ENCODE data around the gene GNAL.
A peak's percentile ranks its signal among the peaks of the same experiment; 100 is the strongest.

GNAL gene

DNA sequence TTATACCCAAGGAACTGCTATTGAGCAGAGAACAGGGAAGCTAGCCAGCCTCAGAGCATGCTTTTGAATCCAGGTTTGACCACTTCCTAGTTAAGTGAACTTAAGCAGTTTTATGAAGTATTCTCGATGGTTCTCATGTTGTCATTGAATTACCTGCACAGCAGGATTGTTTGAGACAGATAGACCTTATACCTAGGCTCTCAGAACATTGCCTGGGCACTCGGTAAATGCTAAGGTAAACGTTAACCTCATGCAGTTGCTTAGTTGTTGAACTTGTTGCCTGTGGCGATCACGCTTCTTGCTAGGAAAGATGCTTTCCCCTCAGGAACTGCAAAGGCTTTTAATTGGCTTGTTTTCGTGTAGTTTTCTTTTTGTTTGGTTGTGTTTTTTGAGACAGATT, 128.2 kb downstream of the GNAL start:
- no peak for DNase-seq

DNA sequence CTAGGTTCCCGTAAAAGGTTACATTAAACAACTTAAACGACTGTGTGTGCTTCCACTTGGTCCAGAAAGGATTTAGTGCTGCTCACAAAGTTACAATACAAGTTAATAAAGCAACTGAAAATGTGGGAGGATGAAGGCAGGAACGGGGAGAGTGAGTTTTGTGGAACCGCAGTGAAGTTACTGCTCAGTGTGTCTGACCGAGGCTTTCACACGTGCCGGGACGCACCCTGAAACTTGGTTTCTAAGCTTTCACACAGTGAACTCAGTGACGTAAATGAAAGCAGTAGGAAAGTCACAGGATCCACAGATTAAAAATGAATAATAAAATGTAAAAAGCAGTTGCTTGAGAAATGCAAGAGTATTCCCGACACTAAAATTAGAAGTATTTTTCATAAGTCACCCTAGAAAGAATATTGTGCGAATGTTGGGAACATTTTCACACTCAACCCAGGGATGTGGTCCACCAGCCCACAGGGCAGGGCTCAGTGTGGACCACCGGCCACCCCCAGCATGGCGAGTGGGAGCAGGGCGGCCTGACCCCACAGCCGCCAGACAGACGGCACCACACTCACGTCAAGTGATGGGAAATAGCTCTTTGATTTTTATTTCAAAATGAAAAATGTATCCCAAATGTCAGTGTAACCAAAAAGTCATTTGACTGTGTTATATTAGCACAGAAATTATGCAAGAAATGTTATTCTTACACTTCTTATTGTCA, 129.6 kb downstream of the GNAL start:
- no peak for DNase-seq

DNA sequence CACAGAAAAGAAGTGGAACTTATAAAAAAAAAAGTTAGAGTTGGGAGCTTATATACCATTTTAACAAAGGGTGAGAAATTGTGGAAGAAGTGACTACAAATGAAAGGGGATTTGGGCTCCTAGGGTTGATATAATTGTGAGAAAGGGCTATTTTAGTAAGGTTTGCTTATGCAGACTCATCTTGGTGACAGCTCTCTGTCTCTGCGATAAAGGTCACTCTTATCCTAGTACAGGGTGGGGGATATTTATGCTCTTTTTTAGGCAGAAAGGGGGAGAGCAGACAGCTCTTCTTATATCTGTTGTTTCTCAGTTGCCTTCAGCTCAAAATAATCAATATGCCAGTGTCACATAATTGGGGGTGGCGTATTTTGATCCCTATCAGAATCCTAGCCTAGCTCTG, 130.9 kb downstream of the GNAL start:
- DNase-seq, result no peak

DNA sequence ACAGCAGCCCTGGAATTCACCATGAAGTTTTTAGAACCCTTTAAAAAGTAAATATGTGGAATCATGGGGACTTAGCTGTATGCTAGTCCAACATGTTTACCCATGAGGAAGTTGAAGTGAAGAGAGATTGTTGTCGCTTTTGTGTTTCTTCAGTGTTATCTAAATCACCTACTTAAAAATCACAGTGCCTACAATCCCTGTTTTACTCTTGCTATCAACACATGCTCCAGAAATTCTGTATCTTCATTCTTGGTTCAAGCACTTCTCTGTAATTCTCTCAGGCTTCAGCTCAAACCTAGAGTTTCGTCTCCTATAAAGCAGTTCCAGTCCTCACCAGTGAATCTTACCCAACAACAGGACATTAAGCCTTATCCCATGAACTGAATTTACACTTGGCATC, 131.6 kb downstream of the GNAL start:
- no peak for DNase-seq

- no peak for DNase-seq
These were observed 132.1 kb downstream of the GNAL start for GRCh38 chr18:11821208-11821607.

DNA sequence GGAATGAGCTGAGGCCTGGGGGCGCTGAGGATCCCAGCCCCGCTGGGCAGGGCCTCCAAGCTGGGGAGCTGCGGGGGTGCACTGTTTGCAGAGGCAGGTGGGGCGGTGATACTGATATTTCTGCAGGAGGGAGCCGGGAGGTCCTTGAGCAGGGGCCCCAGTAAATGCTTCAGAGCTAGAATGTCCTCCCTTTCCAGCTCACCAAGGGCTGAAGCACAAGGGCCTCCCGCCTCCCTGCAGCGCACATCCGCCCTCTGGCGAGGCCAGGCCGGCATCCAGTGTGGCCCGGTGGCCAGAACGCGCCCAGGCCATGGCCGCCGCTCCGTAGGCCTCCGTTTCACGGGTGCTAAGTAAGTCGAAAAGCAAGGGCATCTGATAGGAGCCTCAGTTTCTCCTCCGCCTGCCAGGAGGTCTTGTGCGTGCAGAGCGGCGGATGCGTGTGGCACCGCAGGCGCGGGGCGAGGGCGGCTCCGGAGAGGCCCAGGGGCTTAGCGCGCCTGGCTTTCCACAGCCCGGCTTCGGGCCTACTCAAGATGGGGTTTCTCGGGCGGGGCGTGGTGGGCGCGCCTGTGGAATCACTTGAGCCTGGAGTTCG, 132.7 kb downstream of the GNAL start:
- no peak for DNase-seq

DNA sequence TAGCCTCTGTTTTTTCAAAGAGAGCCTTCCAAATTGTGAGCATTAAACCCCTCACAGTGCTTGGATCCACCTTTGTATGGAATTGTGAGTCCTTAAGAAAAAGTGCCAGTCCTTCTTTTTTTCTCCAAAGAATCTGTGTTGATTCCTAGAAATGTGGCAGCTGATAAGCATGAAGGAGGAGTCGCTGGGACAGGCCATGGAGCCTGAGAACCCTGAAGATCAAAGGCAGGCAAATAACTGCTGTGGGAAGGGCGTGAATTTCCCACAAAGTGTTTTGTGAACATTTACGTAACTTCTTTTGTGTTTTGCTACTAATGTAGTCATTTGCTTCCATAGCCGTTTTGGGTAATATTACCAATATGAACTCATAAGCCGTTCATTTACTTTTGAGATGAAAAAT, 134.5 kb downstream of the GNAL start:
- no peak for DNase-seq

DNA sequence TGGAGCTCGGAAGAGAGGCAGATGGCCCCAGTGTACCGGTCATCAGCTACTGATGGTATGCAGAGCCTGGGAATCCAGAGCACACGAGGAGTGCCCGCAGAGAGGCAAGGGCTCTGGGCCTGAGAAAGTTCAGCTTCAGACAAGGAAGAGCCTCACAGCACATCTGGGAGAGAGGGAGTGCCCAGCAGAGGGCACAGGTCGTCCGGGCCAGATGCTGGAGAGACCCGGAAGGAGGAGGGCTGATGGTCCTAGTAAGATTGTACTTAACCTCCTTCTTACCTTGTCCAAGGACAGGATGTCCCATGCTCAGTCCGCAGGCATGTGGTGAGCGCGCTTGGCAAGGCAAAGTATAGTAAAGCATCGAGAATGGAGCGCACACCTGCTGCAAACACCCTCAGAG, 137.8 kb downstream of the GNAL start:
- DNase-seq, result no peak

GRCh38 chr18:11828786-11829432, 139.8 kb downstream of the GNAL start:
- DNase-seq, result no peak

GRCh38 chr18:11830585-11830984, 141.5 kb downstream of the GNAL start:
- DNase-seq, result no peak

GRCh38 chr18:11831921-11832320, 142.9 kb downstream of the GNAL start:
- no peak for DNase-seq

GRCh38 chr18:11834772-11835171, 145.7 kb downstream of the GNAL start:
- no peak for DNase-seq

GRCh38 chr18:11839556-11839955, 150.5 kb downstream of the GNAL start:
- DNase-seq, result no peak

DNA sequence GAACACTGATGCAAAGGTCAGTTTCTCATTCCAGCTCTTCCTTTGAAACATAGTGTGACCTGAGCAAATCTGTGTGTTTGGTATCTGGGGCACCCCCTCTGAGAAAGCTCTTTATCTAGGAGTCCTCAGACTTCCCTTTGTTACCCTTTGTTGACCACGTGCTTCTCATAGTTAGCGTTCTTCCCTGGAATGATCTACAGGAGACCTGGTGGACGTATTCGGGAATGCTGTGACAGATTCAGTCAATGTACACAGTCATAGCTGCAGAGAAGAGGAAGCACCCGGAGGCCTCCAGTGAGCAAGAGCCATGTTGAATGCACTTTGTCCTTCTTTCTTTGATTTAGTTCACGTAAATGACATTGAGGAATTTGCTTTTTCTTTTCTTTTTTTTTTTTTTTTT, 151.4 kb downstream of the GNAL start:
- DNase-seq, result no peak

DNA sequence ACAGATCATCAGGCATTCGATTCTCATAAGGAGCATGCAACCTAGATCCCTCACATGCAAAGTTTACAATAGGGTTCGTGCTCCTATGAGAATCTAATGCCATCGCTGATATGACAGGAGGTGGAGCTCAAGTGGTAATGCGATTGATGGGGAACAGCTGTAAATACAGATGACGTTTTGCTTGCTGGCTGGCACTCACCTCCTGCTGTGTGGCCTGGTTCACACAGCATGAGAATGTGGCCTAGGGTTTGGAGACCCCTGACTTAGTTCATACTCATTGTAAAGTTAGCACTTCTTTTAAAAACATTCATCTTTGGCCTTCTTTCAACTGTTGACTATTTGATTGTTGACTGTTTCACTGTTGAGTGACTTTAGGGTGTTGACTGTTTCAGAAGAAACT, 153.5 kb downstream of the GNAL start:
- no peak for DNase-seq

DNA sequence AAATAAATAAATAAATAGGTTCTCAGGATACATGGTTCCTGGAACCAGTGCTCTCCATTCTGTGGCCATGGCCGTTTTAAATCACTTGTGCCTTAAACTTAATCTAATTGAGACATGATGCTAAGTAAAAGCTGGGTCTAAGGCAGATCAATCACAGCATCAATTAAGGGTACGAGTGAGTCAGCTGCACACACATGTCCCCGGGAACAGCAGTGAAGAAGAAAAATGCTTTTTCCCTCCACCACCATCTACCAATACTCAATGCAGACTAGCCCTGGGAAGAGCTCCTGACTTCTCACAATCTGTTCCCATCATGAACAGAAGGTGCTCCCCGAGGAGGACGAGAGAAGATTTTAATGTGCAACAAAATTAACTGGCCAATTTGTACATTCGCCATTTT, 155.4 kb downstream of the GNAL start:
- DNase-seq, result no peak

- DNase-seq, result no peak
These were observed 156.6 kb downstream of the GNAL start for GRCh38 chr18:11845654-11846053.

- no peak for DNase-seq
These were observed 158.7 kb downstream of the GNAL start for GRCh38 chr18:11847811-11848210.

DNA sequence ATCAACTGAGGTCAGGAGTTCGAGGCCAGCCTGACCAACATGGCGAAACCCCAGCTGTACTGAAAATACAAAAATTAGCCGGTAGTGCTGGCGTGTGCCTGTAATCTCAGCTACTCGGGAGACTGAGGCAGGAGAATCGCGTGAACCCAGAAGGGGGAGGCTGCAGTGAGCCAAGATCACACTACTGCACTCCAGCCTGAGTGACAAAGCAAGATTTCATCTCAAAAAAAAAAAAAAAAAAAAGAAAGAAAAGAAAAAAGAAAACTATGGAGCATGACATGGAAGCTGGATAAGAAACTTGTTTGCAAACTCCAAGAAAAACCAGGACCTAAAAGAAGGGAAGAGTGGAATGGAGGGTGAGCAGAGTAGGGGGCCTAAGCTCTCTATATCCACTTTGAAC, 160.2 kb downstream of the GNAL start:
- DNase-seq, result no peak

GRCh38 chr18:11849841-11850634, 161.0 kb downstream of the GNAL start:
- peak; percentile 10 for DNase-seq

GRCh38 chr18:11850821-11851145, 161.7 kb downstream of the GNAL start:
- DNase-seq, result no peak

DNA sequence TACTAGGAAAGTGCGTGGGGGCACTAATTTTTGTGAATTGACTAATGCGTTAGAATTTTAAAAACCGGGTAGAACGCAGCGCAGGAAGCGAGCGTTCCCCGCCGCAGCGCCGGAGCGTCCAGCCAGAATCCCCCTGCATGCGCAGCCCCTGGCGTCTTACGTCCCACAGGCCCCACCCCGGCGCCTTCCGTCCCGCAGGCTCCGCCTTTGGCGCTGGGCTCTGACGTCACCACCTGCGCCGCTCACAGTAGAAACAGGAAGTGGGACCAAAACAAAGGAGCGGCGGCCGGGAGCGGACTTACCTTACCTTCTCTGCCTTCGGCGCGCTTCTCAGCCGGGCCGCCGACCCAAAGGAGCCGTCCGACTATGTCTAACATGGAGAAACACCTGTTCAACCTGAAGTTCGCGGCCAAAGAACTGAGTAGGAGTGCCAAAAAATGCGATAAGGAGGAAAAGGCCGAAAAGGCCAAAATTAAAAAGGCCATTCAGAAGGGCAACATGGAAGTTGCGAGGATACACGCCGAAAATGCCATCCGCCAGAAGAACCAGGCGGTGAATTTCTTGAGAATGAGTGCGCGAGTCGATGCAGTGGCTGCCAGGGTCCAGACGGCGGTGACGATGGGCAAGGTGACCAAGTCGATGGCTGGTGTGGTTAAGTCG, 162.2 kb downstream of the GNAL start, which contains the start of gene CHMP1B:
TSS of gene CHMP1B (plus strand) at position 268 of the 660 bp plus-strand sequence. CDS start at position 367, 99 bp downstream.
- DNase-seq, result peak; percentile 43

DNA sequence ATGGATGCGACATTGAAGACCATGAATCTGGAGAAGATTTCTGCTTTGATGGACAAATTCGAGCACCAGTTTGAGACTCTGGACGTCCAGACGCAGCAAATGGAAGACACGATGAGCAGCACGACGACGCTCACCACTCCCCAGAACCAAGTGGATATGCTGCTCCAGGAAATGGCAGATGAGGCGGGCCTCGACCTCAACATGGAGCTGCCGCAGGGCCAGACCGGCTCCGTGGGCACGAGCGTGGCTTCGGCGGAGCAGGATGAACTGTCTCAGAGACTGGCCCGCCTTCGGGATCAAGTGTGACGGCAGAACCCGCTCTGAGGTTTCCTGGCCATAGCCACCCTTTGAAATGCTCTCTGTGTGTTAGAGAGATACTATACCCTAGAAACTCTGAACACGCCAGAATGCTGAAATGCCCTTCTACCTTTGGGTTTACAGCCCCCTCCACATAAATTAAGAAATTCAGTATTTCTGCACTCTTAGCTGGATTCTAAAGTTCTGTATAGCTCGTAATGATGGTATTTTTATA, 162.8 kb downstream of the GNAL start:
- DNase-seq, result no peak

Data from NCI-H2029 treated with DMSO at 0.1 percent for 48 hours (cell line).